HG02610 (cell line): ENCODE results near the gene OSBPL2.

Source experiments
- ATAC-seq: cut with Tn5 transposase; IDR thresholded peaks from one replicate; pipeline ENCODE4 v1.9.1; 2021; ENCODE audit warnings: mild to moderate bottlenecking, moderate library complexity; ENCODE audit not compliant: unreplicated experiment

OSBPL2 gene

GRCh38 chr20:62237801-62238568, at the start of gene OSBPL2:
Gene OSBPL2 (plus strand): TSS chr20:62238521. CDS start chr20:62256185, 17,664 bp downstream.
- ATAC-seq: peak; percentile 97

GRCh38 chr20:62190639-62191411, 47.5 kb upstream of the OSBPL2 start:
- no peak for ATAC-seq

DNA sequence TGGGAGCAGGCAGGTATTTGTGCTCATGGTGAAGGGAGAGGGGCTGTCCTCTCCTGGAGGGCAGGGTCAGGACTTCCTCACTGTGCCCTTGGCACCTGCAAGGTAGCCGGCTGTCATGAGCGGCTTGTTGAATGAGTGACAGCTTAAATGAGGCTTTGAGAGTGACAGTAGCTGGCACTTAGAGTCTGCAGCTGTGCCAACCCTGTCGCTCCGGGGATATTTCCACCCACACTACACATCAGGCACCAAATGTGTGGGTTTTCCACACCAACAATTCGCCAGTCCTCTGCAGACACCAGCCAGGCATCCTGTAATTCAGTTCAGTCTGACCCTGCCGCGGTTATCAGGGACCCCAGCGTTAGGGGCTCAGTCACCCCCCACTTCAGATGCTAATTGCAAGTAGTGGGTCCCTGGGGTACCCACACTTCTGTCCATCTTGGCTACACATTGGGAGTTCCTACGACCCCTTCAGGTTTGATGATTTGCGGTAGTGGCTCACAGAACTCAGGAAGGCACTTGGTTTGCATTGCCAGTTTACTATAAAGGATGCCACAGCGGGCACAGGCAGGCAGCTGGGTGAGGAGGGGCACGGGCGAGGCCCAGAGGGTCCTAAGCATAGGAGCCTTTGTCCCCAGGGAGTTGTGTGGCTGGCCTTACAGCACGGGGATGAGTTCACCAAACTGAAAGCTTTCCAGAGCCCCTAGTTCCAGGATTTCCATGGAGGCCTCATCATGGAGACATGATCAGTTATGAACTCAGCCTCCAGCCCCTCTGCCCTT, 46.4 kb upstream of the OSBPL2 start:
- no peak for ATAC-seq

DNA sequence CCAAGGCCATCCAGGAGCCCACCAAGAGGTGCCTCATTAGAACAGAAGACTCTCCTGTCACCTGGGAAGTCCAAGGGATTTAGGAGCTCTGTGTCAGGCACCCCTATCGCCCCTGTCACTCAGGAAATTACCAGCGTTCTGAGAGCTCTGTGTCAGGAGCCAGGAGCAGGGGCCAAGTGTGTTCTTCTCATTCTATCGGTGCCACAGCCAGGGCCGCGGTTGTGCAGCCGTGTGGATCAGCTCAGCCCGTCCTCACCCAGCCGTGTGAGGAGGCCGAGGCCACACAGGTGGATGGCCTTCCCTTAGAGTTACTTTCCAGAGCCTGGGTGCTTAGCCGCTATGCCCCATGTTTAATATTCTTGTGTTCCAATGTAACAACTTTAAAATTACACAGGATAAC, 45.7 kb upstream of the OSBPL2 start:
- no peak for ATAC-seq

- no peak for ATAC-seq
Observed at GRCh38 chr20:62193079-62194025, 45.0 kb upstream of the OSBPL2 start.

GRCh38 chr20:62195075-62195405, 43.3 kb upstream of the OSBPL2 start:
- no peak for ATAC-seq

DNA sequence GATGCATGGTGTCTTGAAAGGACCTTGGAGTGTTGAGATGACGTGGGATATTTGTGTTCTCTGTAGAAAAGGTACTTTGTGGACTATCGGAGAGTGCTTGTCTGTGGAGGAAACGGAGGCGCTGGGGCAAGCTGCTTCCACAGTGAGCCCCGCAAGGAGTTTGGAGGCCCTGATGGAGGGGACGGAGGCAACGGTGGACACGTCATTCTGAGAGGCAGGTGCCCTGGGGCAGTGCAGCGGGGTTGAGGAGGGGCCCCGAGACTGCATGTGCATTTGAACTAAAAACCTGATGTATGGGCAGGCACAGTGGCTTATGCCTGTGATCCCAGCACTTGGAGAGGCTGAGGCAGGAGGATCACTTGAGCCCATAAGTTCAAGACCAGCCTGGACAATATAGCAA, 42.6 kb upstream of the OSBPL2 start:
- ATAC-seq: no peak

- no peak for ATAC-seq
Observed at GRCh38 chr20:62196286-62196685, 42.0 kb upstream of the OSBPL2 start.

GRCh38 chr20:62197311-62197710, 41.0 kb upstream of the OSBPL2 start:
- no peak for ATAC-seq

- ATAC-seq: no peak
Observed at GRCh38 chr20:62197801-62198200, 40.5 kb upstream of the OSBPL2 start.

DNA sequence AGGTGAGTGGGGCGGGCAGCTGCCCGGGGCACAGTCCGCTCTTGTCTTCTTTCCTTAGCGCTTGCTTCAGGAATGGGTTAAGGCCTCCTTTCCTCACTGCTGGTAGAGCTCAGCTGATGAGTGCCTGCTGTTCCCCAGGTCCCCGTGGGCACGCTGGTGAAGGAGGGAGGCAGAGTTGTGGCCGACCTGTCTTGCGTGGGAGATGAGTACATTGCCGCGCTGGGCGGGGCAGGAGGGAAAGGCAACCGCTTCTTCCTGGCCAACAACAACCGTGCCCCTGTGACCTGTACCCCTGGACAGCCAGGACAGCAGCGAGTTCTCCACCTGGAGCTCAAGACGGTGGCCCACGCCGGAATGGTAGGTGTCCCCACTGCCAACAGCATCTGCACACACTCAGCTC, 39.8 kb upstream of the OSBPL2 start:
- no peak for ATAC-seq

GRCh38 chr20:62198931-62199330, 39.4 kb upstream of the OSBPL2 start:
- ATAC-seq: no peak

GRCh38 chr20:62200491-62201172, 37.7 kb upstream of the OSBPL2 start:
- no peak for ATAC-seq

- ATAC-seq: peak; percentile 56
Observed at GRCh38 chr20:62201173-62202082, 36.9 kb upstream of the OSBPL2 start.

GRCh38 chr20:62202083-62202395, 36.3 kb upstream of the OSBPL2 start:
- ATAC-seq: peak; percentile 25

- no peak for ATAC-seq
Observed at GRCh38 chr20:62202676-62203377, 35.5 kb upstream of the OSBPL2 start.

DNA sequence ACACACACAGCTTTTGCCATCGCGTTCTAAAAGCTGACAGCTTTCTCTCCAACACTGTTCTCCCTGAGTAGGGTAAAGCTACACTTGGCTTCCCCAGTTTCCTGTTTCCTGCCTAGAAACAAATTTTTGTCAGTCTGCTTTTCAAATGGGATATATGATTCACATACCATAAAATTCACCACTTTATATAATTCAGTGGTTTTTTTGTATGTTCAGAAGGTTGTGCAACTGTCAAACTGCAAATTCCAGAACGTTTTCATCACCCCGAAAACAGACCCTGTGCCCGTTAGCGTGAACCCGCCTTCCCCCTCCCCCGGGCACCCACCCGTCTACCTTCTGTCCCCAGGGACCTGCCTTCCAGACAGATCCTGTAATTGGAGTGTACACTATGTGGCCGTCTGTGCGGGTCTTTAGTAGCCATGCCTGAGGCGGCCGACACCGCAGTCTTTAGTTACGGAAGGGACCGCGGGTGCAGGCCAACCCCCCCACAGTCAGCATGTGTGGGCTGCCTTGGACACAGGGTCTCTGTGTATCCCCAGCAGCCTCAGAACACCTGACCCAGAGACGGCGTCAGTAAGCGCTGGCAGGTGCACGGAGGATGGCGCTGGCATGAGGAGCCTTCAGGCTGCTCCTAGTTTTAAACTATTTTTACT, 34.8 kb upstream of the OSBPL2 start:
- ATAC-seq: no peak
